Body of pancreas (tissue), 4 donors: ENCODE data around the gene STRIP1. TPM values are rescaled to one million over a fixed set of nuclear protein-coding genes. Genes with fewer than 3 reads are reported as not detected.

ENCODE experiments used
- ATAC-seq: fragments of 150-250 bp; one replicate; pipeline ENCODE4 v1.9.1; 2016
- DNase-seq, 4 donors: peaks; one replicate each; pipeline ENCODE4 v3.0.0-alpha.2; 2019
- H3K27ac ChIP-seq, 4 donors: fragments of 200-600 bp; sonication (generic); 1 replicate in 3 of 4; 2 replicates in 1 of 4; pipeline versions ENCODE4 v1.5.1 to v1.6.1; 2016 to 2019; ENCODE audit warnings: mild to moderate bottlenecking in 1 of 4, mixed read lengths in 1 of 4, moderate library complexity in 1 of 4
- H3K27me3 ChIP-seq, 2 donors: fragments of 200-600 bp; sonication (generic); one replicate each; pipeline ENCODE4 v1.6.0; 2016; ENCODE audit warnings: mild to moderate bottlenecking in 1 of 2
- H3K36me3 ChIP-seq, 2 donors: fragments of 200-600 bp; sonication (generic); replicated peaks in 1 of 2; 2 replicates each; pipeline ENCODE4 v1.5.1; 2016; ENCODE audit warnings: low read depth in 2 of 2; ENCODE audit not compliant: insufficient read depth in 1 of 2
- H3K4me1 ChIP-seq: fragments of 200-600 bp; sonication (generic); one replicate; pipeline ENCODE4 v1.6.0; 2016
- H3K4me3 ChIP-seq, 2 donors: fragments of 200-600 bp; sonication (generic); 1 replicate in 1 of 2; 2 replicates in 1 of 2; pipeline ENCODE4 v1.5.1; 2016 to 2019
- H3K9me3 ChIP-seq, 3 donors: fragments of 200-600 bp; sonication (generic); 1 replicate in 2 of 3; 2 replicates in 1 of 3; pipeline ENCODE4 v1.5.1; 2016
- POLR2A ChIP-seq, 3 donors: fragments of 450-650 bp; IDR thresholded peaks; one replicate each; pipeline ENCODE4 v1.6.1; 2016; ENCODE audit warnings: antibody characterized with exemption in 3 of 3, mild to moderate bottlenecking in 2 of 3
- WGBS, 2 donors: methylation state at CpG; one replicate each; pipeline ENCODE4 v1.1.5; 2017; 5-methylcytosine and 5-hydroxymethylcytosine counted together
- intact Hi-C: fragments of 100-400 bp; cut with DNase I; formaldehyde crosslinking; loops from one replicate; pipeline ENCODE4 v1.15.1; 2023
- total RNA-seq, 2 donors: library from RNA; depleted of rRNA; stranded (reverse); fragments of >200 nt; gene quantifications; one replicate each; pipeline ENCODE4 v1.1.0, GENCODE V29; 2016
- TF ChIP-seq, protein P1 (sequence below), 7 experiments: fragments of 450-650 bp in 4 of 7; fragments of 200-600 bp in 3 of 7; sonication (generic) in 3 of 7; IDR thresholded peaks; one replicate each; pipeline ENCODE4 v1.5.1; 2016 to 2019; ENCODE audit warnings: antibody characterized with exemption in 7 of 7

STRIP1 gene
- total RNA-seq, 2 donors from 2014 or later: 22.7 to 24.1 TPM

- no peaks in the 10 kb centered on the region for H3K36me3 ChIP-seq
- H3K9me3 ChIP-seq: no peaks in the 10 kb centered on the region
- peaks cover 71% of the 10 kb centered on the region for H3K4me1 ChIP-seq
- DNase-seq (no peak), ATAC-seq (no peak)
- intact Hi-C loops: loop anchor here (10.0 kb wide), 1 partner anchor 355 kb away; no protein-coding TSS in a partner anchor
- WGBS, 2 donors: 58 to 61% methylated on average over 9 of the region's 9 CpGs
- TF ChIP-seq POLR2A (IDR thresholded peaks at IDR 0.05): no peak
- TF ChIP-seq, protein P1, sequence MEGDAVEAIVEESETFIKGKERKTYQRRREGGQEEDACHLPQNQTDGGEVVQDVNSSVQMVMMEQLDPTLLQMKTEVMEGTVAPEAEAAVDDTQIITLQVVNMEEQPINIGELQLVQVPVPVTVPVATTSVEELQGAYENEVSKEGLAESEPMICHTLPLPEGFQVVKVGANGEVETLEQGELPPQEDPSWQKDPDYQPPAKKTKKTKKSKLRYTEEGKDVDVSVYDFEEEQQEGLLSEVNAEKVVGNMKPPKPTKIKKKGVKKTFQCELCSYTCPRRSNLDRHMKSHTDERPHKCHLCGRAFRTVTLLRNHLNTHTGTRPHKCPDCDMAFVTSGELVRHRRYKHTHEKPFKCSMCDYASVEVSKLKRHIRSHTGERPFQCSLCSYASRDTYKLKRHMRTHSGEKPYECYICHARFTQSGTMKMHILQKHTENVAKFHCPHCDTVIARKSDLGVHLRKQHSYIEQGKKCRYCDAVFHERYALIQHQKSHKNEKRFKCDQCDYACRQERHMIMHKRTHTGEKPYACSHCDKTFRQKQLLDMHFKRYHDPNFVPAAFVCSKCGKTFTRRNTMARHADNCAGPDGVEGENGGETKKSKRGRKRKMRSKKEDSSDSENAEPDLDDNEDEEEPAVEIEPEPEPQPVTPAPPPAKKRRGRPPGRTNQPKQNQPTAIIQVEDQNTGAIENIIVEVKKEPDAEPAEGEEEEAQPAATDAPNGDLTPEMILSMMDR (IDR thresholded peaks at IDR 0.05): no peak
- no peaks in the 10 kb centered on the region for H3K27me3 ChIP-seq
- H3K27ac ChIP-seq: peak overlapping the region; percentile 4 to 60 (median 40)
- H3K4me3 ChIP-seq: no peak overlapping the region
Measured at GRCh38 chr1:109989506-109990301, 44.7 kb upstream of the STRIP1 start.

- H3K9me3 ChIP-seq: no peaks in the 10 kb centered on the region
- peak overlapping the region in 2 of 4 donors; percentile 53 to 60 for H3K27ac ChIP-seq
- no peak for DNase-seq
Measured at GRCh38 chr1:109990302-109990653, 44.1 kb upstream of the STRIP1 start.

DNA sequence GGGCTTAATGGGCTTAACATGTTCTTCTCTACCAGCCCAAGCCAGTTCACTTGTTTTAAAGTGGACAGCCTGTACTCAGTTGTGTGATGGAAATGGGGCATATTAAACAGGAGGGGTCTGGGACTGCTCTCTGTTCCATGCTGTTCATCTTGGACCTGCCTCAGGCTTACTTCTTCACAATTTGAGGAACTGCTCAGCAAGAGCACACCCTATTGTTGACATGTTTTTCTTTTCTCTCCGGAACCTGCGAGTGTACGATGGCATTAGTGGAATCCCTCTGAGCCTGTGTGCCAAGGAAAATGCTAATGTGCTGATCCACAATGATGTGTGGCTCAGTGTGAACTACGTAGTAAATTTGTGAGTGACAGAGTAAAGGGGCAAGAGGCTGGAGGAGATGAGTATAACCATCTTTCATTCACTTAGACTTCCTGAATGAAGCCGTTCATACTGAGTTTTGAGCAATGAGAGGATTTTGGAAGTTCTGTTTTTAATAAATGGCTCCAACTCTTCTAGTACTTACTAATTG is 43.0 kb upstream of the STRIP1 start:
- H3K4me1 ChIP-seq: peaks cover 76% of the 10 kb centered on the region
- intact Hi-C loops: no loop called here
- TF ChIP-seq, protein P1 (IDR thresholded peaks at IDR 0.05): no peak
- no peak for TF ChIP-seq POLR2A (IDR thresholded peaks at IDR 0.05)
- H3K27me3 ChIP-seq: no peaks in the 10 kb centered on the region
- H3K9me3 ChIP-seq: no peaks in the 10 kb centered on the region
- no peak overlapping the region for H3K4me3 ChIP-seq
- ATAC-seq (no peak), DNase-seq (no peak)
- peak overlapping the region in 1 of 4 donors; percentile 21 for H3K27ac ChIP-seq
- 60% methylated on average over 5 of the region's 5 CpGs for WGBS, 2 donors
- H3K36me3 ChIP-seq: no peaks in the 10 kb centered on the region

More at GRCh38 chr1:109990302-109990653, 44.1 kb upstream of the STRIP1 start:
- intact Hi-C loops: no loop called here
- TF ChIP-seq, protein P1 (IDR thresholded peaks at IDR 0.05): no peak
- no peak for TF ChIP-seq POLR2A (IDR thresholded peaks at IDR 0.05)
- ATAC-seq: no peak
- Histone ChIP-seq H3K27me3 (no peaks in the 10 kb centered on the region), H3K36me3 (no peaks in the 10 kb centered on the region), H3K4me1 (peaks cover 76% of the 10 kb centered on the region), H3K4me3 (no peak overlapping the region)
- 81 to 83% methylated on average over 2 of the region's 2 CpGs for WGBS, 2 donors

DNA sequence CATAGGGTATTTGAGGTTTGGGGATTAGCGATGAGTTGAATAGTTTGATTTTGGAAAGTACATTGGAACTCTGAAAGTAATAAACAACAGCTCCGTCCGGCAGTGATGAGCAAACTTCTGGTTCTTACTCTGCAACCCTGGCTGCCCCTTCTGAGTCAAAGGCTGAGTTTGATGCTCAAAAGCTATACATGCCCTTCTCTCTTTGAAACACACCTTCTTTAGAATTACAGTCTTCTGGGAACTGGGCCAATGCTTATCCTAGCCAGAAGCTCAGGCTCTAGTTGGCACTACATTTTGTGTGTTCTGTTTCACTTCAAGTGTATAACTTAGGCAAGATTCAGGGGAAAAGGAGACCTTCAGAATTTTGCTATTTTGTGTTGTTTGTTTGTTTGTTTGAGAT is 40.5 kb upstream of the STRIP1 start:
- Histone ChIP-seq H3K27ac (peak overlapping the region in 2 of 4 donors; percentile 15 to 20), H3K27me3 (no peaks in the 10 kb centered on the region), H3K9me3 (no peaks in the 10 kb centered on the region), H3K36me3 (no peaks in the 10 kb centered on the region), H3K4me3 (no peak overlapping the region), H3K4me1 (peaks cover 66% of the 10 kb centered on the region)
- WGBS, 2 donors: 51 to 58% methylated on average over 3 of the region's 3 CpGs
- TF ChIP-seq, protein P1 (IDR thresholded peaks at IDR 0.05): no peak
- TF ChIP-seq POLR2A (IDR thresholded peaks at IDR 0.05): no peak
- ATAC-seq: peak; percentile 17
- DNase-seq: peak in 1 of 4 donors; percentile 38
- intact Hi-C loops: no loop called here
